HepG2 (cell line): ENCODE data around the gene ZNF865. TPM values are rescaled to one million over a fixed set of nuclear protein-coding genes. Genes with fewer than 3 reads are reported as not detected.

Experiments used
- ATRX ChIP-seq: sonication (generic); formaldehyde crosslinking; IDR thresholded peaks from 2 replicates; pipeline ENCODE4 v1.4.0; 2020; ENCODE audit warnings: missing genetic modification reagents, borderline replicate concordance
- BORCS8-MEF2B ChIP-seq: sonication (generic); formaldehyde crosslinking; IDR thresholded peaks from 2 replicates; pipeline ENCODE4 v1.8.0; 2022; ENCODE audit warnings: mild to moderate bottlenecking, missing genetic modification reagents
- CC2D1A ChIP-seq: sonication (generic); formaldehyde crosslinking; IDR thresholded peaks from 2 replicates; pipeline ENCODE4 v1.8.1; 2023; ENCODE audit warnings: mild to moderate bottlenecking, missing genetic modification reagents
- CERS6 ChIP-seq: sonication (generic); formaldehyde crosslinking; IDR thresholded peaks from 2 replicates; pipeline ENCODE4 v1.5.0; 2020; ENCODE audit warnings: missing genetic modification reagents
- GLI4 ChIP-seq: sonication (generic); formaldehyde crosslinking; IDR thresholded peaks from 2 replicates; pipeline ENCODE4 v1.5.1; 2020; ENCODE audit warnings: missing genetic modification reagents, mild to moderate bottlenecking, moderate library complexity, borderline replicate concordance
- KLF12 ChIP-seq: sonication (generic); formaldehyde crosslinking; IDR thresholded peaks from 2 replicates; pipeline ENCODE4 v1.4.0; 2020; ENCODE audit warnings: missing genetic modification reagents, borderline replicate concordance
- MAF1 ChIP-seq: sonication (generic); formaldehyde crosslinking; IDR thresholded peaks from 2 replicates; pipeline ENCODE4 v1.5.0; 2020; ENCODE audit warnings: missing genetic modification reagents, borderline replicate concordance
- MAFG ChIP-seq: sonication (generic); formaldehyde crosslinking; IDR thresholded peaks from 2 replicates; pipeline ENCODE4 v1.5.1; 2020; ENCODE audit warnings: mild to moderate bottlenecking, missing genetic modification reagents
- MIXL1 ChIP-seq: IDR thresholded peaks from 2 replicates; pipeline ENCODE4 v1.6.1; 2016
- PHF5A ChIP-seq: IDR thresholded peaks from one replicate; pipeline ENCODE4 v1.6.1; 2018; ENCODE audit warnings: low read depth, missing genetic modification reagents; ENCODE audit not compliant: unreplicated experiment
- POLR2A ChIP-seq, 2 experiments: IDR thresholded peaks; 2 replicates each; pipeline ENCODE4 v1.6.1; 2011; ENCODE audit warnings: low read depth in 2 of 2, low read length in 2 of 2, mild to moderate bottlenecking in 1 of 2, moderate library complexity in 1 of 2; ENCODE audit not compliant: insufficient read depth in 1 of 2
- PRDM10 ChIP-seq: sonication (generic); formaldehyde crosslinking; IDR thresholded peaks from 2 replicates; pipeline ENCODE4 v1.4.0; 2020; ENCODE audit warnings: low read depth, missing genetic modification reagents
- REPIN1 ChIP-seq: sonication (generic); formaldehyde crosslinking; IDR thresholded peaks from 2 replicates; pipeline ENCODE4 v1.8.0; 2022; ENCODE audit warnings: missing genetic modification reagents, low read depth, mild to moderate bottlenecking, borderline replicate concordance
- RXRA ChIP-seq: sonication (generic); formaldehyde crosslinking; IDR thresholded peaks from 2 replicates; pipeline ENCODE4 v1.5.1; 2020; ENCODE audit warnings: missing genetic modification reagents
- SALL1 ChIP-seq: sonication (generic); formaldehyde crosslinking; IDR thresholded peaks from 2 replicates; pipeline ENCODE4 v1.8.0; 2022; ENCODE audit warnings: mild to moderate bottlenecking, missing genetic modification reagents
- SKIL ChIP-seq: sonication (generic); formaldehyde crosslinking; IDR thresholded peaks from 2 replicates; pipeline ENCODE4 v1.8.0; 2022; ENCODE audit warnings: missing genetic modification reagents, mild to moderate bottlenecking, moderate library complexity, borderline replicate concordance
- TBP ChIP-seq: sonication (generic); formaldehyde crosslinking; IDR thresholded peaks from 2 replicates; pipeline ENCODE4 v1.5.0; 2020; ENCODE audit warnings: missing genetic modification reagents
- ZNF660 ChIP-seq: sonication (generic); formaldehyde crosslinking; IDR thresholded peaks from 2 replicates; pipeline ENCODE4 v1.5.1; 2020; ENCODE audit warnings: mild to moderate bottlenecking, low read depth, missing genetic modification reagents, borderline replicate concordance
- ZNF747 ChIP-seq: sonication (generic); formaldehyde crosslinking; IDR thresholded peaks from 2 replicates; pipeline ENCODE4 v1.8.1; 2023; ENCODE audit warnings: missing genetic modification reagents, mild to moderate bottlenecking, borderline replicate concordance
- ZSCAN9 ChIP-seq: IDR thresholded peaks from 2 replicates; pipeline ENCODE4 v1.6.1; 2016; ENCODE audit warnings: borderline replicate concordance
- ZUFSP ChIP-seq: sonication (generic); formaldehyde crosslinking; IDR thresholded peaks from 2 replicates; pipeline ENCODE4 v1.9.0; 2021; ENCODE audit warnings: missing genetic modification reagents, mild to moderate bottlenecking, borderline replicate concordance
- polyA plus RNA-seq, 8 experiments: library from polyadenylated mRNA; depleted of rRNA in 3 of 8; stranded (reverse) in 7 of 8; unstranded in 1 of 8; fragments of >200 nt; fragmentation: Illumina TruSeq in 4 of 8; extraction: Trizol in 4 of 8; gene quantifications; 2 replicates each; pipeline versions ENCODE4 v1.2.1 to v1.2.3, GENCODE V29; 2011 to 2016; ENCODE audit warnings: low read depth in 4 of 8, missing spikeins in 1 of 8, mixed read lengths in 1 of 8; ENCODE audit not compliant: insufficient read depth in 1 of 8
- total RNA-seq, 5 experiments: library from RNA; depleted of rRNA; stranded (reverse); fragments of >200 nt; fragmentation: Illumina TruSeq; extraction: Trizol; gene quantifications; 2 replicates each; pipeline ENCODE4 v1.2.3, GENCODE V29; 2016; ENCODE audit warnings: low read depth in 1 of 5

ZNF865 gene
- total and polyA plus RNA-seq, 2 of the 13 experiments (the other 11 are each of a cell fraction or from before 2014, with no cell fraction given), result 0.93 to 1.0 TPM

- 0 out of 2 replicates have a peak, but pooled peaks have one; percentile 32 for TF ChIP-seq SKIL (CRISPR knock-in tag)
- no peak; the same call in 1 of the 2 replicates for TF ChIP-seq RXRA (CRISPR knock-in tag)
- peak; percentile 73; the same call in 1 of the 2 replicates for TF ChIP-seq KLF12 (CRISPR knock-in tag)
- no peak for TF ChIP-seq CC2D1A (CRISPR knock-in tag)
- peak; percentile 89; the same call in 1 of the 2 replicates for TF ChIP-seq BORCS8-MEF2B (CRISPR knock-in tag)
- TF ChIP-seq ZNF660 (CRISPR knock-in tag), result no peak
- no peak for TF ChIP-seq CERS6 (CRISPR knock-in tag)
- 0 out of 2 replicates have a peak, but pooled peaks have one; percentile 26 for TF ChIP-seq MAF1 (CRISPR knock-in tag)
- no peak for TF ChIP-seq ATRX (CRISPR knock-in tag)
- TF ChIP-seq POLR2A (IDR thresholded peaks at IDR 0.05; ENCODE audit: insufficient read depth in 1 of 2, low read depth in 2 of 2, low read length in 2 of 2), result peak; percentile 79 to 90
- TF ChIP-seq MIXL1 (CRISPR knock-in tag), result no peak
- peak; percentile 52; the same call in 1 of the 2 replicates for TF ChIP-seq GLI4
- no peak for TF ChIP-seq MAFG (CRISPR knock-in tag)
- TF ChIP-seq ZSCAN9 (CRISPR knock-in tag), result peak; percentile 17; the same call in 1 of the 2 replicates
- TF ChIP-seq TBP, result no peak
- no peak for TF ChIP-seq ZUFSP (CRISPR knock-in tag)
- peak; percentile 15; the same call in 1 of the 2 replicates for TF ChIP-seq REPIN1 (CRISPR knock-in tag)
- TF ChIP-seq ZNF747 (CRISPR knock-in tag), result no peak
- TF ChIP-seq PRDM10 (CRISPR knock-in tag), result peak; percentile 41; the same call in 1 of the 2 replicates
- peak; percentile 61 for TF ChIP-seq SALL1
- TF ChIP-seq PHF5A (CRISPR knock-in tag), result no peak
Observed at GRCh38 chr19:55654868-55655647, 49.6 kb downstream of the ZNF865 start, which contains the start of gene U2AF2 (continued).
